Measurements from ENCODE around the gene FBL.

- no peak for TF ChIP-seq EZH2 (IDR thresholded peaks at IDR 0.05; ENCODE audit: borderline replicate concordance, insufficient read depth, low read depth, low read length, poor library complexity, severe bottlenecking)
- TF ChIP-seq CTCF (IDR thresholded peaks at IDR 0.05): no peak
Measured at GRCh38 chr19:39852882-39853281, 6.7 kb upstream of the FBL start.

All from B cell (primary cell).